Bone marrow (tissue), 2 donors: ENCODE data around the gene CLEC16A.
A peak's percentile ranks its signal among the peaks of the same experiment; 100 is the strongest.

Experiments
- DNase-seq, 2 donors: peaks; one replicate each; lab custom pipeline; 2025; lab: John Stamatoyannopoulos, UW

CLEC16A gene

DNA sequence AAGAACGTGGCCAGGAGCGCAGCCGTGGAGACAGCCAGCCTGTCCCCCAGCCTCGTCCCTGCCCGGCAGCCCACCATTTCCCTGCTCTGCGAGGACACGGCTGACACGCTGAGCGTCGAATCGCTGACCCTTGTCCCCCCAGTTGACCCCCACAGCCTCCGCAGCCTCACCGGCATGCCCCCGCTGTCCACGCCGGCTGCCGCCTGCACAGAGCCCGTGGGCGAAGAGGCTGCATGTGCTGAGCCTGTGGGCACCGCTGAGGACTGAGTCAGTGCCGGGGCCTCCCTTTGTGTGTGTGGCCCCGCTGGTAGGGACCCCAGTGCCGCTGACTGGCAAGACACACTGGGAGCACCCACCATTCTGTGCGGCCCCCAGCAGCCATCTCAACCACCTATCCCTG lies 234.1 kb downstream of the CLEC16A start:
- no peak for DNase-seq

GRCh38 chr16:11179574-11179973 lies 235.2 kb downstream of the CLEC16A start:
- DNase-seq = no peak

- DNase-seq = peak in 1 of 2 donors; percentile 5
These were observed 236.1 kb downstream of the CLEC16A start for GRCh38 chr16:11180489-11180888.

DNA sequence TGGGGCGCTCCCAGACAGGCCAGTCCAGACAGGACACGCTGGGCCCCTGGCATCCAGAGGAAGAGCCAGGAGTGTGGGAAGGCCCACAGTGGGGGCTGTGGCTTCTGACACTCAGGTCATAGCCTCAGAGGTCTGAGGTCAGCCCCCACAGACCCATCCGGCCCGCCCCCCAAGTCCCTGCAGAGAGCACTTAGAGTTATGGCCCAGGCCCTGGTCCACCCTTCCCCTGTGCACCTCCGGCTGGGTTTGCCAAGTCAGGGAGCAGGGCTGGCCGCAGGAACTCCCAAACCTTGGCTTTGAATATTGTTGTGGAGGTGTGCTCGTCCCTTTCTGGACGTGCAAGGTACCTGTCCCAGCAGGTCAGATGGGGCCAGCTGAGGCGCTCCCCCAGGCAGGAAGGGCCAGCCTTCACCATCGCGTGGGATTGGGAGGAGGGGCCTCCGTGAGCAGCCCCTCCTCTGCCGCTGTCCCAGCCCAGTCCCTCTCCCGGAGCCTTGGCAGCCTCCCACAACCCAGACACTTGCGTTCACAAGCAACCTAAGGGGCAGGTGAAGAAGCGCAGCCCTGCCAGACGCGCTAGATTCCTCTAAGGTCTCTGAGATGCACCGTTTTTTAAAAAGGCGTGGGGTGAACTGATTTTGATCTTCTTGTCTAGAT lies 237.0 kb downstream of the CLEC16A start:
- no peak for DNase-seq

DNA sequence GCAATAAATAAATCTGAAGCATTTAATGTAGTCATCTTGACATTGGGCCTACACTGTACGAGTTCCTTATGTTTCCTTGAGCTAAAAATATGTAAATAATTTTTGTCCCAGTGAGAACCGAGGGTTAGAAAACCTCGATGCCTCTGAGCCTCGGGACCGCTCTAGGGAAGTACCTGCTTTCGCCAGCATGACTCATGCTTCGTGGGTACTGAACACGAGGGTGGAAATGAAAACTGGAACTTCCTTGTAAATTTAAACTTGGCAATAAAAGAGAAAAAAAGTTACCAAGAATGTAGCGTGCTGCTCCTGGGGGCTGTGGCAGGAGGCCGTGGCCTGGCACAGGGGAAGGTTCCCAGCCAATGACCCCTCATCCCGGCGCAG lies 237.5 kb downstream of the CLEC16A start:
- peak; percentile 18 to 45 for DNase-seq

DNA sequence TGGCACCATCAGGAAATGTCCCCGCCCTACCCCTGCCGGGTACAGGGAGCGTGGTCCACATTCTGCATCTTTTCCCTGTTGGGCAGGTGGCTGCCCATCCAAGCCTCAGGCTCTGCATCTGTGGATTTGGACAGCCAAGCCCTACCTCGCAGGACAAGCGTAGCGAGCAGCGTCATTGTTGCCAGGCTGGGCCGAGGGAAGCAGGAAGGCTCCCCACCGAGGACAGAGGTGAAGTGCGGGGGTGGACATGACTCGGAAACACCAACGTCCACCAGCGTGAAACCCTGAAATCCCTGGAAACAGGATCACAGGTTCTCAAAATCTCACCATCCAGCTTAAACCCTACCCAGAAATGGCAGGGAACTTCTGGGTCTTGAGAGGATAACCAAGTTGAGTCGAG lies 238.0 kb downstream of the CLEC16A start:
- no peak for DNase-seq

GRCh38 chr16:11183035-11183812 lies 238.9 kb downstream of the CLEC16A start:
- no peak for DNase-seq

DNA sequence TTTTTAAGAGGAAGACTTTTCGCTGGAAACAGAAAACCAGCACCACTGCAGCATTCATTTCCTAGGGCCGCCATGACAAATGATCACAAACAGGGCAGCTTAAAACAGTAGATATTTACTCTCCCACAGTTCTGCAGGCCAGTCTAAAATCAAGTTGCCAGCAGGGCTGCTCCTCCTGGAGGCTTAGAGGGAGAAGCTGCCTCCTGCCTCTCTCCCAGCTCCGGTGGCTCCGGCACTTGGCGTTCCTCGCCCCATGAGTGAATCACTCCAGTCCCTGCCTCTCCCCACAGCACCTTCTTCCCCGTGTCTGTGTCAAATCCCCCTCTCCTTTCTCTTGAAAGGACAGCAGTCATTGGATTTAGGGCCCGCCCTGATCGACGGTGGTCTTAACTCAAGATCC lies 239.6 kb downstream of the CLEC16A start:
- DNase-seq = no peak

DNA sequence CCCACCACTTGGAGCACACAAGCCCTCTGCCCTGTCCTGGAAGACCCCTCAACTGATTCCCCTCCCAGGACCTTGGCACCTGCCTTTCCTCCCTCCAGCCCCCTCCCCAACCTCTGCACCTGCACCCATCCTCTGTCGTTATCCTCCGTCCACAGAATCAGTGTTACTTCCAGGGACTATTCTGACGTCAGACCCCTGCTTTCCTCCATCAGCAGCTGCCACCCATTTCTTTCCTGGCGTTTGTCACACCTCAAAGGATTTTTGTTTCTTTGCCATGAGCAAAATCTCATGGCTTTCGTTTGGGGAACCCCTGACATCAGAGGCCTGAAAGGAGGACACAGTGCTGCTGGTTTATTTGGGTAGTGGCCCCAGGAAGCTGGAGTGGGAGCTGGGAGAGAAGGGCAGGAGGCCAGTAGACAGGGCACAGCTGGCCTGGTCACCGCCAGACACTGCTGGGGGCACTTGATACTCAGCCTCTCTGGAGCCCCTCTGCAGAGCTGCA lies 243.2 kb downstream of the CLEC16A start:
- DNase-seq = no peak

GRCh38 chr16:11188801-11189740 lies 244.7 kb downstream of the CLEC16A start:
- DNase-seq = no peak

- no peak for DNase-seq
These were observed 246.5 kb downstream of the CLEC16A start for GRCh38 chr16:11190588-11191560.

- no peak for DNase-seq
These were observed 247.3 kb downstream of the CLEC16A start for GRCh38 chr16:11191665-11192064.

DNA sequence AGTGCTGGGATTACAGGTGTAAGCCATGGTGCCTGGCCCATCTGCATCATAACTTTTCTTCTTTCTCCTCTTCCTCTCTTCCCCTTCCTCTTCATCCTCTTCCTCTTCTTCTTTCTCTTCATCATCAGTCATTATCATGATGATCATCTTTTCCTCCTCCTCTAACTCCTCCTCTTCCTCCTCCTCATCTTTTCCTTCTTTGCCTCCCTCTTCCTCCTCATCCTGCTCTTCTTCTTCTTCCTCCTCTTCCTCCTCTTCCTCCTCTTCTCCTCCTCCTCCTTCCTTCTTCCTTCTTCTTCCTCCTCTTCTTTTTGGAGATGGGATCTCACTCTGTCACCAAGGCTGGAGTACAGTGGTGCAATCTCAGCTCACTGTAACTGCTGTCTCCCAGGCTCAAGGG lies 249.1 kb downstream of the CLEC16A start:
- DNase-seq = no peak

DNA sequence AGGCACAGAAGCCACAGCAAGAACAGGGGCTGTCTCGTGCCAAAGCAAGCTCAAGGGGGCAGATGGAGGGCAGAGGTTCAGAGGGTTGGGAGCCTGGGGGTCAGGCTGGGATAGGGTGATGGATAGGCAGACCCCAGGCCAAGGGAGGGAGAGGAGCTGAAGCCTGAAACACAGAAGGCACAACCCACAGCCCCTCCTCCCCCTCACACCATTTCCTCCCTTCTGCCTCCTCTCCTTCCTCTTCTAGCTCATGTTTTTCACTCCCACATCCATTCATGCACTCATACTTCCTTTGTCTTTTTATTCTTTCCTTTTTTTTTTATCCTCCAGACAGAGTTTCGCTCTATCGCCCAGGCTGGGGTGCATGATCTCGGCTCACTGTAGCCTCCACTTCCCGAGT lies 250.5 kb downstream of the CLEC16A start:
- DNase-seq = peak in 1 of 2 donors; percentile 81

GRCh38 chr16:11196286-11196828 lies 252.0 kb downstream of the CLEC16A start:
- DNase-seq = no peak

- DNase-seq = no peak
These were observed 254.0 kb downstream of the CLEC16A start for GRCh38 chr16:11198375-11198774.

GRCh38 chr16:11198828-11199227 lies 254.5 kb downstream of the CLEC16A start:
- DNase-seq = no peak

DNA sequence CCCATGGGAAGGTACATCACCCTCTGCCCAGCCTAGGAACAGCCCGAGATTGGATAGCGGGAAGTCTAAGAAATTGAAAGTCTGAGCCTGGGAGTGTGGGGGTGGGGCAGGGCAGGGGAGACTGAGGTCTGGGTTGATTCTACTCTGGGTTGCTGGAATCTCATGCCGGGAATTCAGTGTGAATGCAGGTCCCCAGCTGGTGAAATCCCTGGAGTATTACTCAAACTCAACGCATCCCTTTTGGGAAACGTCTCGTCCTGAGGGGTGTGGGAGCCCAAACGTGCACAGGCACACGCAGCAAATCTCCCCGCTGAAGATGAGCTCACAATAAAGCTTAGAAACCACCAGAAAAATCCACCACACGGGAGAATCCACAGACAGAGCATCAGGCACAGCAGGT lies 256.2 kb downstream of the CLEC16A start:
- DNase-seq = no peak

- DNase-seq = peak; percentile 13 to 49
These were observed 257.3 kb downstream of the CLEC16A start for GRCh38 chr16:11201498-11202259.
